Panc1 (cell line): ENCODE results near the gene SCARF2. TPM values are rescaled to one million over a fixed set of nuclear protein-coding genes. Genes with fewer than 3 reads are reported as not detected.
"Not testable (repeated sequence)": the region's sequence is repeated elsewhere in the genome, so short reads cannot be mapped to it uniquely, and the experiment has no call there.

Experiments used
- ATAC-seq: fragments of 200-7000 bp; cut with Tn5 transposase; 2 replicates; pipeline ENCODE4 v1.9.1; 2020; ENCODE audit warnings: mild to moderate bottlenecking, moderate library complexity
- BruUV-seq: library from RNA; stranded (reverse); fragments of 400-500 nt; replicated peaks from 2 replicates; lab custom pipeline; 2021; lab: Mats Ljungman, UMichigan
- CTCF ChIA-PET: fragments of 300-600 bp; sonication (Branson Sonifier 250); formaldehyde crosslinking; loops from one replicate; lab custom pipeline; 2022; ENCODE audit warnings: antibody characterized with exemption; lab: Charles Lee
- POLR2A ChIA-PET: fragments of 300-600 bp; sonication (Branson Sonifier 250); formaldehyde crosslinking; loops from one replicate; lab custom pipeline; 2022; ENCODE audit warnings: antibody characterized with exemption; lab: Charles Lee
- DNase-seq: peaks from one replicate; pipeline ENCODE4 v3.0.0-alpha.2; 2010; ENCODE audit warnings: low read depth, low spot score
- H3K27ac ChIP-seq: 2 replicates; pipeline ENCODE4 v1.5.1; 2011; ENCODE audit warnings: mild to moderate bottlenecking, low read length, inconsistent platforms
- H3K27me3 ChIP-seq: fragments of 200-500 bp; sonication (Bioruptor generic); 2 replicates; pipeline ENCODE4 v1.6.0; 2014; ENCODE audit warnings: low read length, inconsistent platforms; ENCODE audit not compliant: control insufficient read depth, insufficient read depth
- H3K36me3 ChIP-seq: fragments of 200-500 bp; sonication (Bioruptor generic); 2 replicates; pipeline ENCODE4 v1.5.1; 2014; ENCODE audit warnings: inconsistent platforms, mild to moderate bottlenecking, low read length, moderate library complexity; ENCODE audit not compliant: control insufficient read depth, insufficient read depth
- H3K4me1 ChIP-seq: 2 replicates; pipeline ENCODE4 v1.5.1; 2011; ENCODE audit warnings: inconsistent platforms, mild to moderate bottlenecking, low read length, moderate library complexity; ENCODE audit not compliant: control insufficient read depth, insufficient read depth
- H3K4me3 ChIP-seq, 2 experiments: 2 replicates each; pipeline ENCODE4 v1.5.1; 2011 to 2012; ENCODE audit warnings: low read depth in 2 of 2, low read length in 2 of 2, mild to moderate bottlenecking in 2 of 2, inconsistent platforms in 1 of 2, moderate library complexity in 1 of 2
- H3K9me3 ChIP-seq: fragments of 200-500 bp; sonication (Bioruptor generic); 2 replicates; pipeline ENCODE4 v1.5.1; 2014; ENCODE audit warnings: low read depth, mild to moderate bottlenecking, inconsistent platforms, low read length, moderate library complexity; ENCODE audit not compliant: control insufficient read depth, insufficient read depth
- POLR2AphosphoS5 ChIP-seq: IDR thresholded peaks from 2 replicates; pipeline ENCODE4 v1.6.1; 2012; ENCODE audit warnings: mild to moderate bottlenecking, low read depth, low read length, moderate library complexity
- SIN3A ChIP-seq: IDR thresholded peaks from 2 replicates; pipeline ENCODE4 v1.6.1; 2012; ENCODE audit warnings: low read depth, mild to moderate bottlenecking, low read length, moderate library complexity, borderline replicate concordance; ENCODE audit not compliant: insufficient read depth
- TCF7L2 ChIP-seq: IDR thresholded peaks from 2 replicates; pipeline ENCODE4 v1.6.1; 2011; ENCODE audit warnings: mild to moderate bottlenecking, low read depth, low read length, inconsistent platforms
- in situ Hi-C: cut with HindIII; loops from 2 replicates; pipeline ENCODE4 v1.10.0; 2016; ENCODE audit warnings: low sequenced_read_pairs, low pct_unique_long_range_greater_than_20kb
- intact Hi-C: fragments of 100-400 bp; cut with micrococcal nuclease; formaldehyde crosslinking; loops from one replicate; pipeline ENCODE4 v1.10.0; 2022; ENCODE audit not compliant: unreplicated experiment
- total RNA-seq: library from RNA; stranded (reverse); gene quantifications from one replicate; pipeline ENCODE4 v1.2.1, GENCODE V29; 2021; ENCODE audit not compliant: unreplicated experiment
- TF ChIP-seq, protein P1 (sequence below): fragments of 450-650 bp; IDR thresholded peaks from 2 replicates; pipeline ENCODE4 v1.5.1; 2017; ENCODE audit warnings: mild to moderate bottlenecking
- TF ChIP-seq, protein P2 (sequence below), 2 experiments: IDR thresholded peaks; 2 replicates each; pipeline ENCODE4 v1.6.1; 2011 to 2012; ENCODE audit warnings: low read depth in 2 of 2, control low read depth in 1 of 2, low read length in 1 of 2, mild to moderate bottlenecking in 1 of 2, moderate library complexity in 1 of 2; ENCODE audit not compliant: insufficient read depth in 1 of 2

Gene SCARF2
- total RNA-seq, 1 experiment from 2014 or later = 3.2 TPM

DNA sequence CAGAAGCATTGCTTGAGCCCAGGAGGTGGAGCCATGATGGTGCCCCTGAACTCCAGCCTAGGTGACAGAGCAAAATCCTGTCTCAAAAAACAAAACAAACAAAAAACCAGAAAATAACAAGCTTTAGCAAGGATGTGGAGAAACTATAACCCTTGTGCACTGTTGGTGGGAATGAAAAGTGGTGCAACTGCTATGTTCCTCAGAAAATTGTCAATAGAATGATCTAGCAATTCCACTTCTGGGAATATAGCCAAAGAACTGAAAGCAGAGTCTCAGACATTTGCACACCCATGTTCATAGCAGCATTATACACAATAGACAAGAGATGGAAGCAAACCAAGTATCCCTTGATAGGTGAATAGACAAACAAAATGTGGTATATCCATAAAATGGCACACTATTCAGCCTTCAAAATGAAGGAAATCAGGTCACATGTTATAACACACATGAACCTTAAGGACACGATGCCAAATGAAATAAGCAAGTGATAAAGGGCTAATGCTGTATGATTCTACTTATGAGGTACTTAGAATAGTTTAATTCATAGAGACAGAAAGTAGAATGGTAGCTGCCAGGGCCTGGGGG is 42.1 kb upstream of the SCARF2 start:
- CTCF ChIA-PET = no interaction called here
- no peak for ATAC-seq
- POLR2A ChIA-PET = no interaction called here
- Histone ChIP-seq H3K4me3 (no peak overlapping the region), H3K36me3 (no peaks in the 10 kb centered on the region), H3K9me3 (no peaks in the 10 kb centered on the region), H3K4me1 (no peaks in the 10 kb centered on the region), H3K27me3 (no peaks in the 10 kb centered on the region), H3K27ac (no peak overlapping the region)
- in situ Hi-C loops (no loop called here), intact Hi-C loops (no loop called here)
- no TSS peak for BruUV-seq
- TF ChIP-seq POLR2AphosphoS5 (no peak), SIN3A (no peak), TCF7L2 (no peak)
- TF ChIP-seq, protein P1, sequence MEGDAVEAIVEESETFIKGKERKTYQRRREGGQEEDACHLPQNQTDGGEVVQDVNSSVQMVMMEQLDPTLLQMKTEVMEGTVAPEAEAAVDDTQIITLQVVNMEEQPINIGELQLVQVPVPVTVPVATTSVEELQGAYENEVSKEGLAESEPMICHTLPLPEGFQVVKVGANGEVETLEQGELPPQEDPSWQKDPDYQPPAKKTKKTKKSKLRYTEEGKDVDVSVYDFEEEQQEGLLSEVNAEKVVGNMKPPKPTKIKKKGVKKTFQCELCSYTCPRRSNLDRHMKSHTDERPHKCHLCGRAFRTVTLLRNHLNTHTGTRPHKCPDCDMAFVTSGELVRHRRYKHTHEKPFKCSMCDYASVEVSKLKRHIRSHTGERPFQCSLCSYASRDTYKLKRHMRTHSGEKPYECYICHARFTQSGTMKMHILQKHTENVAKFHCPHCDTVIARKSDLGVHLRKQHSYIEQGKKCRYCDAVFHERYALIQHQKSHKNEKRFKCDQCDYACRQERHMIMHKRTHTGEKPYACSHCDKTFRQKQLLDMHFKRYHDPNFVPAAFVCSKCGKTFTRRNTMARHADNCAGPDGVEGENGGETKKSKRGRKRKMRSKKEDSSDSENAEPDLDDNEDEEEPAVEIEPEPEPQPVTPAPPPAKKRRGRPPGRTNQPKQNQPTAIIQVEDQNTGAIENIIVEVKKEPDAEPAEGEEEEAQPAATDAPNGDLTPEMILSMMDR = no peak
- TF ChIP-seq, protein P2, sequence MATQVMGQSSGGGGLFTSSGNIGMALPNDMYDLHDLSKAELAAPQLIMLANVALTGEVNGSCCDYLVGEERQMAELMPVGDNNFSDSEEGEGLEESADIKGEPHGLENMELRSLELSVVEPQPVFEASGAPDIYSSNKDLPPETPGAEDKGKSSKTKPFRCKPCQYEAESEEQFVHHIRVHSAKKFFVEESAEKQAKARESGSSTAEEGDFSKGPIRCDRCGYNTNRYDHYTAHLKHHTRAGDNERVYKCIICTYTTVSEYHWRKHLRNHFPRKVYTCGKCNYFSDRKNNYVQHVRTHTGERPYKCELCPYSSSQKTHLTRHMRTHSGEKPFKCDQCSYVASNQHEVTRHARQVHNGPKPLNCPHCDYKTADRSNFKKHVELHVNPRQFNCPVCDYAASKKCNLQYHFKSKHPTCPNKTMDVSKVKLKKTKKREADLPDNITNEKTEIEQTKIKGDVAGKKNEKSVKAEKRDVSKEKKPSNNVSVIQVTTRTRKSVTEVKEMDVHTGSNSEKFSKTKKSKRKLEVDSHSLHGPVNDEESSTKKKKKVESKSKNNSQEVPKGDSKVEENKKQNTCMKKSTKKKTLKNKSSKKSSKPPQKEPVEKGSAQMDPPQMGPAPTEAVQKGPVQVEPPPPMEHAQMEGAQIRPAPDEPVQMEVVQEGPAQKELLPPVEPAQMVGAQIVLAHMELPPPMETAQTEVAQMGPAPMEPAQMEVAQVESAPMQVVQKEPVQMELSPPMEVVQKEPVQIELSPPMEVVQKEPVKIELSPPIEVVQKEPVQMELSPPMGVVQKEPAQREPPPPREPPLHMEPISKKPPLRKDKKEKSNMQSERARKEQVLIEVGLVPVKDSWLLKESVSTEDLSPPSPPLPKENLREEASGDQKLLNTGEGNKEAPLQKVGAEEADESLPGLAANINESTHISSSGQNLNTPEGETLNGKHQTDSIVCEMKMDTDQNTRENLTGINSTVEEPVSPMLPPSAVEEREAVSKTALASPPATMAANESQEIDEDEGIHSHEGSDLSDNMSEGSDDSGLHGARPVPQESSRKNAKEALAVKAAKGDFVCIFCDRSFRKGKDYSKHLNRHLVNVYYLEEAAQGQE (IDR thresholded peaks at IDR 0.05; ENCODE audit: insufficient read depth in 1 of 2, low read depth in 2 of 2, low read length in 1 of 2) = no peak
- no peak for DNase-seq

DNA sequence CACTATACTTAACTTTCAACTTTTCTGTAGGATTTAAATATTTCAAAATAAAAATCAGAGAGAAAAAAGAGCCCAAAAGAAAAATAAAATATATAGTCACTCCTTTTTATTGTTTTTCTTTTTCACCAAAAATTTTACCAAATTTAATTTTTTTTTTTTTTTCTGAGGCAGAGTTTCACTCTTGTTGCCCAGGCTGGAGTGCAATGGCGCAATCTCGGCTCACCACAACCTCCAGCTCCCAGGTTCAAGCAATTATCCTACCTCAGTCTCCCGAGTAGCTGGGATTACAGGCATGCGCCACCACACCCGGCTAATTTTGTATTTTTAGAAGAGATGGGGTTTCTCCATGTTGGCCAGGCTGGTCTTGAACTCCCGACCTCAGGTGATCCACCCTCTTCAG is 40.4 kb upstream of the SCARF2 start:
- H3K27me3 ChIP-seq, H3K4me1 ChIP-seq, CTCF ChIA-PET, H3K9me3 ChIP-seq, POLR2A ChIA-PET, intact Hi-C loops, H3K27ac ChIP-seq, H3K36me3 ChIP-seq, in situ Hi-C loops, H3K4me3 ChIP-seq, DNase-seq, ATAC-seq, BruUV-seq: not testable (repeated sequence)

DNA sequence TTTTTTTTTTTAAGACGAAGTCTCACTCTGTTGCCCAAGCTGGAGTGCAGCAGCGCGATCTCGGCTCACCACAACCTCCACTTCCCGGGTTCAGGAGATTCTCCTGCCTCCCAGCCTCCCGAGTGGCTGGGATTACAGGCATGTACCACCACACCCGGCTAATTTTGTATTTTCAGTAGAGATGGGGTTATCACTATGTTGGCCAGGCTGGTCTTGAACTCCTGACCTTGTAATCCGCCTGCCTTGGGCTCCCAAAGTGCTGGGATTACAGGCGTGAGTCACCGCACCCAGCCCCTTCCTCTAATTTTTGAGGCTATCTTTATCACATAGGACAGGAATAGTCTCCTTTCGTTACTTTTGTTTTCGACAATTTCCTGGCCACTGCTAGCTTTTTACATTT is 37.9 kb upstream of the SCARF2 start:
- POLR2A ChIA-PET, BruUV-seq, H3K36me3 ChIP-seq, in situ Hi-C loops, CTCF ChIA-PET, H3K4me1 ChIP-seq, H3K27ac ChIP-seq, H3K9me3 ChIP-seq, H3K27me3 ChIP-seq, H3K4me3 ChIP-seq, intact Hi-C loops, DNase-seq, ATAC-seq: not testable (repeated sequence)
